Stomach (tissue), 9 donors: ENCODE measurements around the gene ERMARD. TPM values are rescaled to one million over a fixed set of nuclear protein-coding genes. Genes with fewer than 3 reads are reported as not detected.

ENCODE experiments used
- DNase-seq, 2 donors: peaks; one replicate each; pipeline versions ENCODE4 v3.0.0 to v3.0.0-alpha.2; 2013 to 2019
- H3K27ac ChIP-seq, 5 donors: fragments of 200-600 bp in 4 of 5; sonication (generic) in 4 of 5; one replicate each; pipeline ENCODE4 v1.5.1; 2013 to 2019; ENCODE audit warnings: mild to moderate bottlenecking in 1 of 5, moderate library complexity in 1 of 5
- H3K27me3 ChIP-seq, 3 donors: fragments of 200-600 bp; sonication (generic); one replicate each; pipeline ENCODE4 v1.5.1; 2017 to 2019; ENCODE audit warnings: mixed run types in 1 of 3
- H3K36me3 ChIP-seq, 4 donors: fragments of 200-600 bp; sonication (generic); 1 replicate in 3 of 4; 2 replicates in 1 of 4; pipeline ENCODE4 v1.5.1; 2016 to 2019
- H3K4me1 ChIP-seq, 4 donors: fragments of 200-600 bp; sonication (generic); one replicate each; pipeline ENCODE4 v1.5.1; 2016 to 2019
- H3K4me3 ChIP-seq, 4 donors: fragments of 200-600 bp; sonication (generic) in 3 of 4; one replicate each; pipeline ENCODE4 v1.5.1; 2016 to 2019; ENCODE audit warnings: mild to moderate bottlenecking in 1 of 4
- H3K9me3 ChIP-seq, 4 donors: fragments of 200-600 bp; sonication (generic); one replicate each; pipeline ENCODE4 v1.5.1; 2016 to 2019
- EP300 ChIP-seq: sonication (generic); formaldehyde crosslinking; IDR thresholded peaks from one replicate; pipeline ENCODE4 v1.6.1; 2017; ENCODE audit warnings: antibody characterized with exemption
- POLR2A ChIP-seq, 4 donors: fragments of 450-650 bp; IDR thresholded peaks; one replicate each; pipeline ENCODE4 v1.6.1; 2016; ENCODE audit warnings: antibody characterized with exemption in 4 of 4, control low read depth in 2 of 4, mild to moderate bottlenecking in 1 of 4, moderate library complexity in 1 of 4
- POLR2AphosphoS5 ChIP-seq, 3 donors: sonication (generic); formaldehyde crosslinking; IDR thresholded peaks; one replicate each; pipeline ENCODE4 v1.6.1; 2016; ENCODE audit warnings: antibody characterized with exemption in 3 of 3
- WGBS, 5 donors: extraction: QIAGEN DNeasy Blood & Tissue Kit in 3 of 5; methylation state at CpG; one replicate each; pipeline versions ENCODE4 v1.1.5 to v1.1.7; 2013 to 2018; 5-methylcytosine and 5-hydroxymethylcytosine counted together
- intact Hi-C: fragments of 100-400 bp; cut with DNase I; formaldehyde crosslinking; loops from one replicate; pipeline ENCODE4 v1.15.1; 2023; ENCODE audit warnings: low total_unique reads
- polyA plus RNA-seq, 3 donors: library from polyadenylated mRNA; stranded (reverse); fragments of 200-250 nt; gene quantifications; one replicate each; pipeline ENCODE4 v1.2.3, GENCODE V29; 2013
- total RNA-seq, 5 donors: library from RNA; depleted of rRNA; stranded (reverse); fragments of >200 nt; gene quantifications; one replicate each; pipeline versions ENCODE4 v1.1.0 to v1.2.3, GENCODE V29; 2014 to 2016
- TF ChIP-seq, protein P1 (sequence below), 7 experiments: fragments of 450-650 bp in 4 of 7; fragments of 200-600 bp in 3 of 7; sonication (generic) in 3 of 7; IDR thresholded peaks; one replicate each; pipeline ENCODE4 v1.5.1; 2016 to 2019; ENCODE audit warnings: antibody characterized with exemption in 7 of 7, control low read depth in 2 of 7, mild to moderate bottlenecking in 1 of 7
- donor health status: healthy with polysubstance abuse.
- donor health status: Bipolar disorder and iron deficiency.
- donor health status: healthy.

ERMARD gene
- total and polyA plus RNA-seq, 8 donors = 4.1 to 84.5 (median 20.8) TPM

DNA sequence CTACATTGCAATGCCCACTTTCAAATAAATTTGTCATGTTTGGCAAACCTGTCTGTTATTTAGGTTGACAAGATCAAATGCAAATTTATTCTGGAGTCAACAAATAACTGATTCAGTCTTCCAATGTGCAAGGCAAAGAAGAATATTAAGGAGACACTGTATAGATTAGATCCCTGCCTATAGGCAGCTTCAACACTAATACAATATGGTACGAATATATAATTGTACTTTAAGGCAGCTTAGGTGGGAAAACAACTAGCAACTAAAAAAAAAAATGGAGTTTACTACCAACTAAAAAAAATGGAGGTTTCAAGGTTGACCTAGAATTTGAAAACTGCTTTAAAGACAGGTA lies 25.4 kb upstream of the ERMARD start:
- Histone ChIP-seq H3K9me3 (no peaks in the 10 kb centered on the region), H3K27me3 (no peaks in the 10 kb centered on the region), H3K36me3 (no peaks in the 10 kb centered on the region), H3K4me3 (no peak overlapping the region), H3K4me1 (peaks cover 22 to 34% (median 27%) of the 10 kb centered on the region in 4 donors), H3K27ac (peak overlapping the region in 3 of 5 donors; percentile 92 to 99 (median 97))
- WGBS, 5 donors = 96 to 100% (median 97%) methylated on average over 1 of the region's 1 CpG
- TF ChIP-seq POLR2A (IDR thresholded peaks at IDR 0.05) = no peak
- TF ChIP-seq EP300 = no peak
- TF ChIP-seq POLR2AphosphoS5 (IDR thresholded peaks at IDR 0.05) = no peak
- no peak for DNase-seq
- intact Hi-C loops = no loop called here

GRCh38 chr6:169726963-169727362 lies 24.5 kb upstream of the ERMARD start:
- DNase-seq = no peak
- TF ChIP-seq, protein P1, sequence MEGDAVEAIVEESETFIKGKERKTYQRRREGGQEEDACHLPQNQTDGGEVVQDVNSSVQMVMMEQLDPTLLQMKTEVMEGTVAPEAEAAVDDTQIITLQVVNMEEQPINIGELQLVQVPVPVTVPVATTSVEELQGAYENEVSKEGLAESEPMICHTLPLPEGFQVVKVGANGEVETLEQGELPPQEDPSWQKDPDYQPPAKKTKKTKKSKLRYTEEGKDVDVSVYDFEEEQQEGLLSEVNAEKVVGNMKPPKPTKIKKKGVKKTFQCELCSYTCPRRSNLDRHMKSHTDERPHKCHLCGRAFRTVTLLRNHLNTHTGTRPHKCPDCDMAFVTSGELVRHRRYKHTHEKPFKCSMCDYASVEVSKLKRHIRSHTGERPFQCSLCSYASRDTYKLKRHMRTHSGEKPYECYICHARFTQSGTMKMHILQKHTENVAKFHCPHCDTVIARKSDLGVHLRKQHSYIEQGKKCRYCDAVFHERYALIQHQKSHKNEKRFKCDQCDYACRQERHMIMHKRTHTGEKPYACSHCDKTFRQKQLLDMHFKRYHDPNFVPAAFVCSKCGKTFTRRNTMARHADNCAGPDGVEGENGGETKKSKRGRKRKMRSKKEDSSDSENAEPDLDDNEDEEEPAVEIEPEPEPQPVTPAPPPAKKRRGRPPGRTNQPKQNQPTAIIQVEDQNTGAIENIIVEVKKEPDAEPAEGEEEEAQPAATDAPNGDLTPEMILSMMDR (IDR thresholded peaks at IDR 0.05) = no peak
- TF ChIP-seq POLR2AphosphoS5 (IDR thresholded peaks at IDR 0.05) = no peak
- TF ChIP-seq EP300 = no peak
- TF ChIP-seq POLR2A (IDR thresholded peaks at IDR 0.05) = no peak
- H3K9me3 ChIP-seq = no peaks in the 10 kb centered on the region
- H3K27me3 ChIP-seq = no peaks in the 10 kb centered on the region
- H3K27ac ChIP-seq = no peak overlapping the region
- H3K36me3 ChIP-seq = no peaks in the 10 kb centered on the region
- no peak overlapping the region for H3K4me3 ChIP-seq
- intact Hi-C loops = no loop called here
- peaks cover 13 to 25% (median 21%) of the 10 kb centered on the region in 4 donors for H3K4me1 ChIP-seq

GRCh38 chr6:169729961-169730360 lies 21.5 kb upstream of the ERMARD start:
- Histone ChIP-seq H3K27ac (no peak overlapping the region), H3K4me1 (peaks cover 5 to 10% (median 8%) of the 10 kb centered on the region in 4 donors), H3K27me3 (no peaks in the 10 kb centered on the region), H3K36me3 (no peaks in the 10 kb centered on the region), H3K4me3 (no peak overlapping the region), H3K9me3 (no peaks in the 10 kb centered on the region)
- no peak for TF ChIP-seq EP300
- no peak for TF ChIP-seq POLR2AphosphoS5 (IDR thresholded peaks at IDR 0.05)
- TF ChIP-seq, protein P1 (IDR thresholded peaks at IDR 0.05) = no peak
- no peak for TF ChIP-seq POLR2A (IDR thresholded peaks at IDR 0.05)
- intact Hi-C loops = no loop called here
- DNase-seq = no peak

GRCh38 chr6:169738204-169738975 lies 13.0 kb upstream of the ERMARD start:
- no peak overlapping the region for H3K27ac ChIP-seq
- no peaks in the 10 kb centered on the region for H3K27me3 ChIP-seq
- no peaks in the 10 kb centered on the region for H3K9me3 ChIP-seq
- no peaks in the 10 kb centered on the region for H3K4me1 ChIP-seq
- no peaks in the 10 kb centered on the region for H3K36me3 ChIP-seq
- intact Hi-C loops = no loop called here
- no peak for TF ChIP-seq POLR2A (IDR thresholded peaks at IDR 0.05)
- TF ChIP-seq POLR2AphosphoS5 (IDR thresholded peaks at IDR 0.05) = no peak
- no peak for TF ChIP-seq EP300
- TF ChIP-seq, protein P1 (IDR thresholded peaks at IDR 0.05) = no peak
- 56 to 75% (median 69%) methylated on average over 9 of the region's 9 CpGs for WGBS, 5 donors
- DNase-seq = no peak
- H3K4me3 ChIP-seq = no peak overlapping the region

- no peaks in the 10 kb centered on the region for H3K9me3 ChIP-seq
- 78 to 91% (median 80%) methylated on average over 2 of the region's 2 CpGs for WGBS, 5 donors
- no peak overlapping the region for H3K27ac ChIP-seq
- no peak overlapping the region for H3K4me3 ChIP-seq
- DNase-seq = no peak
- intact Hi-C loops = no loop called here
- no peaks in the 10 kb centered on the region for H3K36me3 ChIP-seq
- no peaks in the 10 kb centered on the region for H3K27me3 ChIP-seq
- no peak for TF ChIP-seq POLR2A (IDR thresholded peaks at IDR 0.05)
- no peak for TF ChIP-seq EP300
- TF ChIP-seq POLR2AphosphoS5 (IDR thresholded peaks at IDR 0.05) = no peak
- TF ChIP-seq, protein P1 (IDR thresholded peaks at IDR 0.05) = no peak
- no peaks in the 10 kb centered on the region for H3K4me1 ChIP-seq
Measured at GRCh38 chr6:169738976-169739529, 12.4 kb upstream of the ERMARD start.
